CD4-positive, alpha-beta T cell (primary cell): Measurements from ENCODE around the gene REXO1. TPM values are rescaled to one million over a fixed set of nuclear protein-coding genes. Genes with fewer than 3 reads are reported as not detected.

Source experiments
- ATAC-seq: fragments of 200-7000 bp; cut with Tn5 transposase; one replicate; pipeline ENCODE4 v1.10.0; 2022; ENCODE audit warnings: mild to moderate bottlenecking; ENCODE audit not compliant: poor library complexity
- CTCF ChIA-PET: fragments of 350-600 bp; sonication (Branson Sonifier 250); formaldehyde crosslinking; loops from one replicate; lab custom pipeline; 2021; ENCODE audit warnings: antibody characterized with exemption, inconsistent platforms; lab: Charles Lee
- POLR2A ChIA-PET: fragments of 350-600 bp; sonication (Branson Sonifier 250); formaldehyde crosslinking; loops from one replicate; lab custom pipeline; 2021; ENCODE audit warnings: antibody characterized with exemption, inconsistent platforms; lab: Charles Lee
- DNase-seq, 14 experiments: peaks; one replicate each; pipeline ENCODE4 v3.0.0-alpha.2; 2013 to 2020; ENCODE audit warnings: mixed read lengths in 2 of 14
- H3K27ac ChIP-seq, 2 donors: one replicate each; pipeline versions ENCODE4 v1.5.1 to v1.7.0; 2013; ENCODE audit warnings: low read length in 2 of 2, low read depth in 1 of 2, mild to moderate bottlenecking in 1 of 2
- H3K27me3 ChIP-seq, 2 experiments: 1 replicate in 1 of 2; 2 replicates in 1 of 2; pipeline versions ENCODE4 v1.6.1 to v1.7.0; 2013; ENCODE audit warnings: low read length in 2 of 2, control low read depth in 1 of 2, mild to moderate bottlenecking in 1 of 2, moderate library complexity in 1 of 2; ENCODE audit not compliant: insufficient read depth in 2 of 2, control insufficient read depth in 1 of 2
- H3K36me3 ChIP-seq: one replicate; pipeline ENCODE4 v1.6.1; 2013; ENCODE audit warnings: low read length, control low read depth; ENCODE audit not compliant: insufficient read depth
- H3K4me1 ChIP-seq: one replicate; pipeline ENCODE4 v1.6.1; 2013; ENCODE audit warnings: low read length, control low read depth; ENCODE audit not compliant: insufficient read depth
- H3K4me3 ChIP-seq: one replicate; pipeline ENCODE4 v1.5.1; 2013; ENCODE audit warnings: mild to moderate bottlenecking, low read length, moderate library complexity
- H3K9me3 ChIP-seq, 2 experiments: 1 replicate in 1 of 2; 2 replicates in 1 of 2; pipeline versions ENCODE4 v1.6.1 to v1.7.0; 2013; ENCODE audit warnings: low read length in 2 of 2, mild to moderate bottlenecking in 2 of 2, control low read depth in 1 of 2, moderate library complexity in 1 of 2; ENCODE audit not compliant: control insufficient read depth in 1 of 2, insufficient read depth in 1 of 2
- H3K27ac Mint-ChIP-seq: one replicate; pipeline ENCODE4 v1.8.0; 2020; ENCODE audit warnings: mixed read lengths
- H3K27me3 Mint-ChIP-seq: one replicate; pipeline ENCODE4 v1.8.0; 2021; ENCODE audit warnings: mixed read lengths
- H3K36me3 Mint-ChIP-seq: one replicate; pipeline ENCODE4 v1.8.0; 2021; ENCODE audit warnings: low read depth, mixed read lengths
- H3K4me1 Mint-ChIP-seq: one replicate; pipeline ENCODE4 v1.8.0; 2021; ENCODE audit warnings: low read depth, mixed read lengths
- H3K4me3 Mint-ChIP-seq: one replicate; pipeline ENCODE4 v1.8.0; 2020; ENCODE audit warnings: mild to moderate bottlenecking, mixed read lengths
- H3K9me3 Mint-ChIP-seq: one replicate; pipeline ENCODE4 v1.8.0; 2020; ENCODE audit warnings: mixed read lengths
- intact Hi-C, 2 experiments: fragments of 100-400 bp; cut with DNase I in 1 of 2; cut with micrococcal nuclease in 1 of 2; formaldehyde crosslinking; loops; one replicate each; pipeline versions ENCODE4 v1.15.1 to v1.9.0; 2023 to 2025; cut with DNase I, micrococcal nuclease
- total RNA-seq, 174 experiments: library from RNA in 2 of 174; stranded (reverse) in 2 of 174; gene quantifications; one replicate each; pipeline ENCODE4 v1.2.3 and lab custom pipeline; 2021 to 2026
- TF ChIP-seq, protein P1 (sequence below): fragments of 200-600 bp; IDR thresholded peaks from one replicate; pipeline ENCODE4 v1.8.0; 2022; ENCODE audit warnings: antibody characterized with exemption, mild to moderate bottlenecking

REXO1 gene
- total RNA-seq, 2 experiments from 2014 or later = 106 to 114 TPM

DNA sequence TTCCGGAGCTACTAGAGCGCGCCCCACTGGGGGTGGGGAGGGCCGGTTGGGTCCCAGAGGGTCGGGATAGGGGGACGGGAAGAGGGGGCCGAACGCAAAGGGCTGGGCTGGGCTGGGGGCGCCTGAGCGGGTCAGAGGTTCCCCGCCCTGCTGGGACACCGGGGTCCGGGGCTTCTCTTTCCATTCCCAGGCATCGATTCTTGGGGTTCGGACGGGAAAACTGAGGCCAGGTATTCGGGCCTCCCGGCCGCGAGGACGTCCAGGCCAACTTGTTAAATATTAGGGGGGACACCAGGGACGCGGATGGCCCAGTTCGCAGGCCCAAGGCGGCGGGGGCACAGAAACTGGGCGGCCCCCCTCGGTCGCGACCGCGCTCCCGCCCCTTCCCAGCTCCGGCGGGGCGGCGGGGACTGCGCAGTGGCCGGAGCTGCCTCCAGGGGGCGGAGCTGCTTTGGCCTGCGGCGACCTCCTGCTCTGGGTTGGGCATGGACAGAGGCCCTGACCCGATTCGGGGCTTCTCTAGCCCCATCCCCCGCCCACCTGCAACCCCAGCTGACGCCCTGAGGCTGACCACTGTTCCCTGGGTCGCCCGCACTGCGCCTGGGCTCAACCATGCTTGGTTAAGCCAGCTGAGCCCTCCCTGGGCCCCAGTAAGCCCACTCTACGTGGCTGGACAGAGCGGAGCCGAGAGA lies 16.3 kb upstream of the REXO1 start:
- Mint-ChIP-seq H3K27me3 (no peaks in the 10 kb centered on the region), H3K36me3 (peaks cover 21% of the 10 kb centered on the region), H3K4me1 (peaks cover 36% of the 10 kb centered on the region), H3K27ac (peak overlapping the region; percentile 63), H3K9me3 (no peaks in the 10 kb centered on the region), H3K4me3 (peak overlapping the region; percentile 90)
- Histone ChIP-seq H3K4me1 (peaks cover 40% of the 10 kb centered on the region), H3K9me3 (no peaks in the 10 kb centered on the region), H3K4me3 (peak overlapping the region; percentile 83), H3K27ac (peak overlapping the region; percentile 67 to 89), H3K36me3 (no peaks in the 10 kb centered on the region), H3K27me3 (no peaks in the 10 kb centered on the region)
- TF ChIP-seq, protein P1, sequence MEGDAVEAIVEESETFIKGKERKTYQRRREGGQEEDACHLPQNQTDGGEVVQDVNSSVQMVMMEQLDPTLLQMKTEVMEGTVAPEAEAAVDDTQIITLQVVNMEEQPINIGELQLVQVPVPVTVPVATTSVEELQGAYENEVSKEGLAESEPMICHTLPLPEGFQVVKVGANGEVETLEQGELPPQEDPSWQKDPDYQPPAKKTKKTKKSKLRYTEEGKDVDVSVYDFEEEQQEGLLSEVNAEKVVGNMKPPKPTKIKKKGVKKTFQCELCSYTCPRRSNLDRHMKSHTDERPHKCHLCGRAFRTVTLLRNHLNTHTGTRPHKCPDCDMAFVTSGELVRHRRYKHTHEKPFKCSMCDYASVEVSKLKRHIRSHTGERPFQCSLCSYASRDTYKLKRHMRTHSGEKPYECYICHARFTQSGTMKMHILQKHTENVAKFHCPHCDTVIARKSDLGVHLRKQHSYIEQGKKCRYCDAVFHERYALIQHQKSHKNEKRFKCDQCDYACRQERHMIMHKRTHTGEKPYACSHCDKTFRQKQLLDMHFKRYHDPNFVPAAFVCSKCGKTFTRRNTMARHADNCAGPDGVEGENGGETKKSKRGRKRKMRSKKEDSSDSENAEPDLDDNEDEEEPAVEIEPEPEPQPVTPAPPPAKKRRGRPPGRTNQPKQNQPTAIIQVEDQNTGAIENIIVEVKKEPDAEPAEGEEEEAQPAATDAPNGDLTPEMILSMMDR = peak; percentile 74
- DNase-seq (peak in 11 of 14 experiments; percentile 36 to 81 (median 56)), ATAC-seq (no peak)
- ChIA-PET POLR2A (interaction anchor here (0.6 to 3.6 kb wide), 10 partner anchors 9 to 79 kb away, joined by 3 to 41 read pairs (median 4); partner anchors contain the start of gene ABHD17A), CTCF (interaction anchor here (0.6 to 1.5 kb wide), 13 partner anchors 8 to 84 kb away, joined by 3 to 23 read pairs (median 4); no protein-coding TSS in a partner anchor)
- intact Hi-C loops = loop anchor here (1.0 to 5.0 kb wide), 5 partner anchors 11 to 233 kb away; partner anchors contain the start of genes ADAT3 (in 2 of the 2), SCAMP4 (in 2 of the 2), ABHD17A (in 1 of the 2) and IZUMO4 (in 1 of the 2)

GRCh38 chr19:1863638-1864479 lies 15.6 kb upstream of the REXO1 start:
- H3K27me3 ChIP-seq = no peaks in the 10 kb centered on the region
- Mint-ChIP-seq H3K9me3 (no peaks in the 10 kb centered on the region), H3K27ac (peak overlapping the region; percentile 63), H3K27me3 (no peaks in the 10 kb centered on the region), H3K4me1 (peaks cover 41% of the 10 kb centered on the region), H3K36me3 (peaks cover 19% of the 10 kb centered on the region), H3K4me3 (peak overlapping the region; percentile 90)
- TF ChIP-seq, protein P1 = no peak
- peak overlapping the region; percentile 83 for H3K4me3 ChIP-seq
- DNase-seq (peak; percentile 83 to 97 (median 92)), ATAC-seq (peak; percentile 66)
- POLR2A ChIA-PET = interaction anchor here (0.6 to 3.6 kb wide), 10 partner anchors 9 to 80 kb away, joined by 3 to 41 read pairs (median 4); partner anchors contain the start of gene ABHD17A
- no peaks in the 10 kb centered on the region for H3K36me3 ChIP-seq
- peak overlapping the region; percentile 67 to 89 for H3K27ac ChIP-seq
- H3K9me3 ChIP-seq = no peaks in the 10 kb centered on the region
- peaks cover 48% of the 10 kb centered on the region for H3K4me1 ChIP-seq
- CTCF ChIA-PET = interaction anchor here (0.6 to 1.5 kb wide), 12 partner anchors 8 to 85 kb away, joined by 3 to 23 read pairs (median 4); no protein-coding TSS in a partner anchor
- intact Hi-C loops = loop anchor here (1.0 to 5.0 kb wide), 6 partner anchors 11 to 233 kb away; partner anchors contain the start of genes ADAT3 (in 2 of the 2), SCAMP4 (in 2 of the 2), ABHD17A (in 1 of the 2) and IZUMO4 (in 1 of the 2)

DNA sequence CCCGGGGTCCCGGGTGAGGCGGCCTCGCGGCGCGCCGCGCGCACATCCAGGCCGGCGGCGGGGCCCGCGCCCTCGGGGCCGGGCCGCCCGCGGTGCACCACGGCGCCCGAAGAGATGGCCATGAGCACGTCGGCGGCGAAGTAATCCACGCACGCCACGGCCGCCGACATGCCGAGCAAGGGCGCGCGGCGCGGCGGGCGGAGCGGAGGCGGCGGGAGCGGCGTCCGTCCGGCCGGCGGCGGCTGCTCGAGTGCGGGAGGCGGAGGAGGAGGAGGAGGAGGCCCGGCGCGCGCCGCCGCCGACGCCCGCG lies 15.0 kb upstream of the REXO1 start, which contains the start of gene KLF16:
KLF16 (minus strand) TSS at position 252 of the 310 bp plus-strand sequence; CDS start at position 170, 82 bp downstream.
- H3K27ac Mint-ChIP-seq = peak within 1 kb of the TSS; percentile 96
- peaks cover 16% of the 10 kb centered on the region for H3K36me3 Mint-ChIP-seq
- POLR2A ChIA-PET = no interaction called here
- no peaks in the 10 kb centered on the region for H3K9me3 Mint-ChIP-seq
- Histone ChIP-seq H3K4me3 (peak within 1 kb of the TSS; percentile 83), H3K36me3 (no peaks in the 10 kb centered on the region), H3K27ac (peak within 1 kb of the TSS; percentile 74 to 89), H3K27me3 (no peaks in the 10 kb centered on the region), H3K9me3 (no peaks in the 10 kb centered on the region), H3K4me1 (peaks cover 54% of the 10 kb centered on the region)
- peak in 1 of 14 experiments; percentile 15 for DNase-seq
- peak within 1 kb of the TSS; percentile 99 for H3K4me3 Mint-ChIP-seq
- ATAC-seq = peak; percentile 0
- CTCF ChIA-PET = no interaction called here
- H3K27me3 Mint-ChIP-seq = no peaks in the 10 kb centered on the region
- intact Hi-C loops = loop anchor here (2.0 to 5.0 kb wide), 3 partner anchors 14 to 234 kb away; partner anchors contain the start of genes ADAT3 (in 1 of the 2), IZUMO4 (in 1 of the 2), MOB3A (in 1 of the 2) and REXO1 (in 1 of the 2)
- peaks cover 44% of the 10 kb centered on the region for H3K4me1 Mint-ChIP-seq
- TF ChIP-seq, protein P1 = no peak
